HCT116 (cell line): ENCODE data around the gene IQCM.

Experiments used
- ATF3 ChIP-seq: IDR thresholded peaks from 2 replicates; pipeline ENCODE4 v1.6.1; 2012
- CTCF ChIP-seq, 3 experiments: fragments of 200-600 bp in 1 of 3; sonication (generic) in 1 of 3; IDR thresholded peaks in 2 of 3; conservative IDR thresholded peaks in 1 of 3; 2 replicates each; pipeline ENCODE4 v1.5.1; 2012 to 2017; ENCODE audit warnings: low read depth in 2 of 3, low read length in 2 of 3, antibody characterized with exemption in 1 of 3, borderline replicate concordance in 1 of 3, control low read depth in 1 of 3, mild to moderate bottlenecking in 1 of 3, mixed read lengths in 1 of 3, mixed run types in 1 of 3, moderate library complexity in 1 of 3; ENCODE audit not compliant: insufficient read depth in 1 of 3
- ELF1 ChIP-seq: IDR thresholded peaks from 2 replicates; pipeline ENCODE4 v1.6.1; 2012; ENCODE audit warnings: low read depth, borderline replicate concordance
- EZH2 ChIP-seq: fragments of 200-600 bp; sonication (generic); IDR thresholded peaks from 2 replicates; pipeline ENCODE4 v1.6.1; 2017; ENCODE audit warnings: antibody characterized with exemption, mixed run types
- JUND ChIP-seq: IDR thresholded peaks from 2 replicates; pipeline ENCODE4 v1.6.1; 2012
- MAX ChIP-seq: IDR thresholded peaks from 2 replicates; pipeline ENCODE4 v1.6.1; 2012
- POLR2A ChIP-seq: IDR thresholded peaks from 2 replicates; pipeline ENCODE4 v1.7.0; 2011; ENCODE audit warnings: borderline replicate concordance; ENCODE audit not compliant: insufficient read depth, insufficient read length; ENCODE audit errors: extremely low read depth
- POLR2AphosphoS5 ChIP-seq: IDR thresholded peaks from 2 replicates; pipeline ENCODE4 v1.6.1; 2011; ENCODE audit warnings: mild to moderate bottlenecking, low read depth, low read length, moderate library complexity
- RAD21 ChIP-seq: IDR thresholded peaks from 2 replicates; pipeline ENCODE4 v1.6.1; 2012; ENCODE audit warnings: low read depth, mild to moderate bottlenecking
- REST ChIP-seq: IDR thresholded peaks from 2 replicates; pipeline ENCODE4 v1.6.1; 2012; ENCODE audit warnings: low read depth
- SIN3A ChIP-seq: IDR thresholded peaks from 2 replicates; pipeline ENCODE4 v1.6.1; 2012; ENCODE audit warnings: low read depth
- ZFX ChIP-seq: fragments of 450-650 bp; IDR thresholded peaks from 2 replicates; pipeline ENCODE4 v1.6.1; 2017

GRCh38 chr4:149768477-149768876 is 47.2 kb downstream of the IQCM start:
- TF ChIP-seq CTCF (IDR thresholded peaks at IDR 0.05 in 2 of 3, conservative IDR thresholded peaks at IDR 0.05 in 1 of 3; ENCODE audit: borderline replicate concordance in 1 of 3, insufficient read depth in 1 of 3, low read depth in 2 of 3, low read length in 2 of 3) (no peak), ELF1 (no peak), POLR2A (no peak), EZH2 (no peak), SIN3A (no peak), REST (no peak), JUND (no peak), POLR2AphosphoS5 (no peak), ZFX (no peak), MAX (no peak), RAD21 (no peak), ATF3 (no peak)
